ENCODE measurements around the gene COG8.

The COG8 gene

DNA sequence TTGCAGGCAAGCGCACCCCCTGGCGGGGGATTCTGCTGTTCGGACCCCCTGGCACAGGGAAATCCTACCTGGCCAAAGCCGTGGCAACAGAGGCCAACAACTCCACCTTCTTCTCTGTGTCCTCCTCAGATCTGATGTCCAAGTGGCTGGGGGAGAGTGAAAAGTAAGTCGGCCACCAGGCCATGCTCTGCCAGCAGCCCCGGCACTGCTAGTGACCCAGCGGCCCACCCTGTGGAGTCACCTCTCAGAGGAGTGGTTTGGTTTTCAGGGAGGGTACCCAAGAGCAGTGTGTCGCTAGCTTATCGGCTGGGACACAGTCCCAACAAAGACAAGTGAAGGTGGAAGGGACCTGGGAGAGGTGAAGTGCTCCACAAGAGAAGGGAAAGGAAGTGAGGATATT, 20.0 kb downstream of the COG8 start:
- Histone ChIP-seq H2AFZ (no peak overlapping the region), H3K27me3 (ENCODE audit: control insufficient read depth, insufficient read depth, low read length) (no peaks in the 10 kb centered on the region), H3K9ac (no peak overlapping the region), H3K27ac (no peak overlapping the region), H3K36me3 (ENCODE audit: control insufficient read depth, insufficient read depth, low read length) (no peaks in the 10 kb centered on the region), H3K4me3 (ENCODE audit: low read depth, low read length) (no peak overlapping the region), H3K9me3 (ENCODE audit: control insufficient read depth, low read length) (no peaks in the 10 kb centered on the region), H3K4me1 (peaks cover 3% of the 10 kb centered on the region), H3K79me2 (peaks cover 47% of the 10 kb centered on the region), H3K4me2 (ENCODE audit: low read length) (no peak overlapping the region)
- TF ChIP-seq, protein P1, sequence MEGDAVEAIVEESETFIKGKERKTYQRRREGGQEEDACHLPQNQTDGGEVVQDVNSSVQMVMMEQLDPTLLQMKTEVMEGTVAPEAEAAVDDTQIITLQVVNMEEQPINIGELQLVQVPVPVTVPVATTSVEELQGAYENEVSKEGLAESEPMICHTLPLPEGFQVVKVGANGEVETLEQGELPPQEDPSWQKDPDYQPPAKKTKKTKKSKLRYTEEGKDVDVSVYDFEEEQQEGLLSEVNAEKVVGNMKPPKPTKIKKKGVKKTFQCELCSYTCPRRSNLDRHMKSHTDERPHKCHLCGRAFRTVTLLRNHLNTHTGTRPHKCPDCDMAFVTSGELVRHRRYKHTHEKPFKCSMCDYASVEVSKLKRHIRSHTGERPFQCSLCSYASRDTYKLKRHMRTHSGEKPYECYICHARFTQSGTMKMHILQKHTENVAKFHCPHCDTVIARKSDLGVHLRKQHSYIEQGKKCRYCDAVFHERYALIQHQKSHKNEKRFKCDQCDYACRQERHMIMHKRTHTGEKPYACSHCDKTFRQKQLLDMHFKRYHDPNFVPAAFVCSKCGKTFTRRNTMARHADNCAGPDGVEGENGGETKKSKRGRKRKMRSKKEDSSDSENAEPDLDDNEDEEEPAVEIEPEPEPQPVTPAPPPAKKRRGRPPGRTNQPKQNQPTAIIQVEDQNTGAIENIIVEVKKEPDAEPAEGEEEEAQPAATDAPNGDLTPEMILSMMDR (IDR thresholded peaks at IDR 0.05), result no peak

DNA sequence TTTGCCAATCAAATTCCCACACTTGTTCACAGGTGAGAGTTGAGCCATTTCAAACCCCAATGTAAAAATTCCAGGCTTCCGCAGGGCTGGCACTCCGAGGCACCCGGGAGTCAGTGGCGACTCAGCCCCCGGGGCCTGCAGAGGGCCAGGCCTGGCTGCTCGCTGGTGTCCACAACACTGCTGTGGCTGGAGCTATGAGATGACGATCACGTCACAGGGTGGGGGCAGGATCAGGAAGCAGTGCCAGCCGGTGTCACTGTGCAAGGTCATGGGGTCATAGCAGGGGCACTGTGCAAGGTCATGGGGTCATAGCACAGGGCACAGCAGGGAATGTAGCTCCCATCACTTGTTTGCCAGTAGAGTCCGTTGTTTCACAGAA, 20.5 kb downstream of the COG8 start:
- no peak overlapping the region for H3K4me3 ChIP-seq (ENCODE audit: low read depth, low read length)
- no peaks in the 10 kb centered on the region for H3K4me1 ChIP-seq
- H3K9ac ChIP-seq, result no peak overlapping the region
- no peak overlapping the region for H2AFZ ChIP-seq
- H3K9me3 ChIP-seq (ENCODE audit: control insufficient read depth, low read length), result no peaks in the 10 kb centered on the region
- TF ChIP-seq, protein P1 (IDR thresholded peaks at IDR 0.05), result no peak
- H3K79me2 ChIP-seq, result peaks cover 52% of the 10 kb centered on the region
- H3K4me2 ChIP-seq (ENCODE audit: low read length), result no peak overlapping the region
- no peaks in the 10 kb centered on the region for H3K36me3 ChIP-seq (ENCODE audit: control insufficient read depth, insufficient read depth, low read length)
- H3K27ac ChIP-seq, result no peak overlapping the region
- H3K27me3 ChIP-seq (ENCODE audit: control insufficient read depth, insufficient read depth, low read length), result no peaks in the 10 kb centered on the region

DNA sequence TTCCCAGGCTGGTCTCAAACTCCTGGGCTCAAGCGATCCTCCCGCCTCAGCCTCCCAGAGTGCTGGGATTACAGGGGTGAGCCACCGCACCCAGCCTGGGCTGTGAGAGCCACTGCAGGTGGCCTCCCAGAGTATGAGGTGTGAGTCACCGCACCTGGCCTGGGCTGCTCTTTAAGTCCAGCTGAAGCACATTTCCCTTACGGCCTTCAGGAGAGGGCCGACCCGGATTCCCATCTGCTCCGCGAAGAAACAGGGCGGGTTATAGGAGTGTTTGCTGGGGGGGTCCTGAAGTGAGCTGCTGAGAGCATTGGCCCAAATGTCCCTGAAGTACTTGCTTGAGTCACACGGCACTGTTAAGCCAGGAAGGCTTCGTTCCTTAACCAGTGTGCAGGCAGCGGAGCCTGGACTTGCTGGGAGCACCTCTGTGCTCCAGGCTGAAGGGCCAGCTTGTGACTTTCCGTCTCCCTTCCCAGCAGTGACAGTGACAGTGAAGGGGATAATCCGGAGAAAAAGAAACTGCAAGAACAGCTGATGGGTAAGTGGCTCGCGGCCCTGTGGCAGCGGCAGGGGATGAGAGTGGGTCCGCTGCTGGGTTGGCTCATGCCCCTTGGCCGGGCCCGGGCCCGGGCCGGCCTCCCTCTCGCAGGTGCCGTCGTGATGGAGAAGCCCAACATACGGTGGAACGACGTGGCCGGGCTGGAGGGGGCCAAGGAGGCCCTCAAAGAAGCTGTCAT, 21.0 kb downstream of the COG8 start:
- H3K9me3 ChIP-seq (ENCODE audit: control insufficient read depth, low read length), result no peaks in the 10 kb centered on the region
- no peak overlapping the region for H2AFZ ChIP-seq
- H3K4me2 ChIP-seq (ENCODE audit: low read length), result no peak overlapping the region
- H3K36me3 ChIP-seq (ENCODE audit: control insufficient read depth, insufficient read depth, low read length), result no peaks in the 10 kb centered on the region
- H3K4me3 ChIP-seq (ENCODE audit: low read depth, low read length), result no peak overlapping the region
- TF ChIP-seq, protein P1 (IDR thresholded peaks at IDR 0.05), result no peak
- no peak overlapping the region for H3K27ac ChIP-seq
- H3K9ac ChIP-seq, result no peak overlapping the region
- peaks cover 55% of the 10 kb centered on the region for H3K79me2 ChIP-seq
- H3K4me1 ChIP-seq, result no peaks in the 10 kb centered on the region
- no peaks in the 10 kb centered on the region for H3K27me3 ChIP-seq (ENCODE audit: control insufficient read depth, insufficient read depth, low read length)

DNA sequence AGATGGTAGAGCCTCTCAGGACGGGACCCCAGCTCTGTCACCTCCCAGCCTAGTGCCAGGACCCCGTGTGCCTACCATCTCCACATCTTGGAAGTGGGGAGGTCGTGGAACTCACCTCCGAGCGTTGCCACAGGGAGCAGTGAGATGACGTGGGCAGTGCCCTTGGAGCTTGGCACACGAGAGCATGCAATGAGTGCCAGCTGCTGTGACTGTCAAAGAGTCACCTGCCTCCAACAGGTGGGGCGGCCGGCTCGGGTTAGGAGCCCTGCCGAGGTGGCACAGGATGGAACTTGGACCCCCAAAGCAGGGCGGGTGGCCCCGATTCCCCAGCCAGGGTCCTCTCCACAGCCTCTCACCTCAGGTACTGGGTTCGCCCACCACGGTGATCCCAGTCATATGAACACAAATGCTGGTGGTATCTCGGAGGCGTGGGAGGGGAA, 22.7 kb downstream of the COG8 start:
- Histone ChIP-seq H3K4me1 (no peaks in the 10 kb centered on the region), H3K9me3 (ENCODE audit: control insufficient read depth, low read length) (no peaks in the 10 kb centered on the region), H3K36me3 (ENCODE audit: control insufficient read depth, insufficient read depth, low read length) (no peaks in the 10 kb centered on the region), H3K27me3 (ENCODE audit: control insufficient read depth, insufficient read depth, low read length) (no peaks in the 10 kb centered on the region), H3K4me3 (ENCODE audit: low read depth, low read length) (no peak overlapping the region), H3K9ac (no peak overlapping the region), H3K79me2 (peaks cover 60% of the 10 kb centered on the region), H3K4me2 (ENCODE audit: low read length) (no peak overlapping the region), H3K27ac (no peak overlapping the region), H2AFZ (no peak overlapping the region)
- TF ChIP-seq, protein P1 (IDR thresholded peaks at IDR 0.05), result no peak

All from parathyroid adenoma (tissue), 2 donors.